ENCODE data around the gene GNG11. TPM values are rescaled to one million over a fixed set of nuclear protein-coding genes. Genes with fewer than 3 reads are reported as not detected.

Gene GNG11
- total and polyA plus RNA-seq, 2 donors (not counting 3 experiments of a cell fraction or from before 2014, with no cell fraction given): 92.3 to 208 TPM

DNA sequence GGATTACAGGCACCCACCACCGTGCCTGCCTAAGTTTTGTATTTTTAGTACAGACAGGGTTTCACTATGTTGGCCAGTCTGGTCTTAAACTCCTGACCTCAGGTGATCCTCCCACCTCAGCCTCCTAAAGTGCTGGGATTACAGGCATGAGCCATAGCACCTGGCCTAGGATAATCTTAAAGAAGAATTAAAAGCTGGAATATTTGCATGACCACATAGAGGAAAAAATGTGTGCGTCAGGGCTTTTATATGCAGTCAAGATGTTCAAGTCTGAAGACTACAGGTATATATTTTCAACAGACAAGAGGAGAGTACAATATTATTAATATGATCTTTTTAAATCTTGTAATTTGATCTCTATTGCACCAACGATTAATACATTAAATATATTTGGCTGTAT, 39.5 kb downstream of the GNG11 start:
- no TSS peak for BruUV-seq (replicated peaks)
- Histone ChIP-seq H2AFZ (ENCODE audit: low read depth, low read length) (no peak overlapping the region), H3K9ac (replicated peaks; ENCODE audit: extremely low read depth, insufficient read depth, low read length) (no peak overlapping the region), H4K20me1 (replicated peaks; ENCODE audit: control insufficient read depth, extremely low read depth, insufficient read depth, low read length) (no peaks in the 10 kb centered on the region), H3K4me2 (ENCODE audit: insufficient read depth, low read length) (no peak overlapping the region), H3K9me3 (replicated peaks; ENCODE audit: control insufficient read depth, insufficient read depth, low read length) (no peaks in the 10 kb centered on the region), H3K79me2 (ENCODE audit: control insufficient read depth, insufficient read depth, low read length) (no peaks in the 10 kb centered on the region), H3K4me3 (replicated peaks in 1 of 3; ENCODE audit: insufficient read depth in 1 of 3, low read depth in 1 of 3, low read length in 3 of 3) (no peak overlapping the region), H3K4me1 (ENCODE audit: control insufficient read depth, extremely low read depth, insufficient read depth, low read length) (peaks cover 20% of the 10 kb centered on the region), H3K27ac (ENCODE audit: insufficient read depth, low read depth, low read length) (no peak overlapping the region), H3K27me3 (ENCODE audit: control insufficient read depth in 2 of 2, insufficient read depth in 2 of 2, low read length in 2 of 2) (no peaks in the 10 kb centered on the region), H3K9me1 (replicated peaks; ENCODE audit: control insufficient read depth, extremely low read depth, insufficient read depth, low read length) (no peaks in the 10 kb centered on the region), H3K36me3 (ENCODE audit: control insufficient read depth in 2 of 2, extremely low read depth in 1 of 2, insufficient read depth in 2 of 2, low read length in 2 of 2) (no peaks in the 10 kb centered on the region)
- dilution Hi-C loops (cut with MboI; ENCODE audit: extremely low pct_ligation_motif_present, low sequenced_read_pairs): no loop called here
- TF ChIP-seq FOS (IDR thresholded peaks at IDR 0.05; ENCODE audit: borderline replicate concordance, insufficient read depth, low read length): no peak
- TF ChIP-seq POLR2A (IDR thresholded peaks at IDR 0.05; ENCODE audit: low read depth, low read length): no peak
- FAIRE-seq: no peak
- no peak for DNase-seq (ENCODE audit: low read depth, low spot score)
- intact Hi-C loops (cut with micrococcal nuclease): no loop called here
- POLR2A ChIA-PET: no interaction called here
- CTCF ChIA-PET: interaction anchor here (2.8 kb wide), 1 partner anchor 10 kb away, joined by 8 read pairs; no protein-coding TSS in a partner anchor

DNA sequence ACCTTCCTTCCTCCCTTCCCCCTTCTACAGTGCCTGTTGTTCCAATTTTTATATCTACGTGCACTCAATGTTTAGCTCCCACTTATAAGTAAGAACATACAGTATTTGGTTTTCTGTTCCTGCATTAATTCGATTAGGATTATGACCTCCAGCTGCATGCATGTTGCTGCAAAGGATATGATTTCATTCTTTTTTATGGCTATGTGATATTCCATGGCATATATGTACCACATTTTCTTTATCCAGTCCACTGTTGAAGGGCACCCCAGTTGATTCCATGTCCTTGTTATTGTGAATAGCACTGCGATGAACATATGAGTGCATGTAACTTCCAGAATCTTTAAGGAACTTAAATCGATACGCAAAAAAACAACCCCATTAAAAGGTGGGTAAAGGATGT, 42.7 kb downstream of the GNG11 start:
- Histone ChIP-seq H3K4me2 (ENCODE audit: insufficient read depth, low read length) (no peak overlapping the region), H3K9me1 (replicated peaks; ENCODE audit: control insufficient read depth, extremely low read depth, insufficient read depth, low read length) (no peaks in the 10 kb centered on the region), H3K9me3 (replicated peaks; ENCODE audit: control insufficient read depth, insufficient read depth, low read length) (no peaks in the 10 kb centered on the region), H2AFZ (ENCODE audit: low read depth, low read length) (no peak overlapping the region), H3K4me1 (ENCODE audit: control insufficient read depth, extremely low read depth, insufficient read depth, low read length) (no peaks in the 10 kb centered on the region), H4K20me1 (replicated peaks; ENCODE audit: control insufficient read depth, extremely low read depth, insufficient read depth, low read length) (no peaks in the 10 kb centered on the region), H3K4me3 (replicated peaks in 1 of 3; ENCODE audit: insufficient read depth in 1 of 3, low read depth in 1 of 3, low read length in 3 of 3) (no peak overlapping the region), H3K27ac (ENCODE audit: insufficient read depth, low read depth, low read length) (no peak overlapping the region), H3K9ac (replicated peaks; ENCODE audit: extremely low read depth, insufficient read depth, low read length) (no peak overlapping the region), H3K79me2 (ENCODE audit: control insufficient read depth, insufficient read depth, low read length) (no peaks in the 10 kb centered on the region), H3K36me3 (ENCODE audit: control insufficient read depth in 2 of 2, extremely low read depth in 1 of 2, insufficient read depth in 2 of 2, low read length in 2 of 2) (no peaks in the 10 kb centered on the region), H3K27me3 (ENCODE audit: control insufficient read depth in 2 of 2, insufficient read depth in 2 of 2, low read length in 2 of 2) (no peaks in the 10 kb centered on the region)
- dilution Hi-C loops (cut with MboI; ENCODE audit: extremely low pct_ligation_motif_present, low sequenced_read_pairs): no loop called here
- intact Hi-C loops (cut with micrococcal nuclease): no loop called here
- ChIA-PET POLR2A (no interaction called here), CTCF (no interaction called here)
- no peak for TF ChIP-seq JUN (IDR thresholded peaks at IDR 0.05; ENCODE audit: borderline replicate concordance, insufficient read depth, insufficient read length, low read depth)
- TF ChIP-seq FOS (IDR thresholded peaks at IDR 0.05; ENCODE audit: borderline replicate concordance, insufficient read depth, low read length): no peak
- TF ChIP-seq MYC (IDR thresholded peaks at IDR 0.05; ENCODE audit: low read depth, low read length): no peak
- TF ChIP-seq EZH2 (IDR thresholded peaks at IDR 0.05; ENCODE audit: borderline replicate concordance, low read depth, low read length, severe bottlenecking): no peak
- TF ChIP-seq GATA2 (IDR thresholded peaks at IDR 0.05; ENCODE audit: insufficient read depth, insufficient read length, low read depth, low read length): no peak
- TF ChIP-seq, protein P1, sequence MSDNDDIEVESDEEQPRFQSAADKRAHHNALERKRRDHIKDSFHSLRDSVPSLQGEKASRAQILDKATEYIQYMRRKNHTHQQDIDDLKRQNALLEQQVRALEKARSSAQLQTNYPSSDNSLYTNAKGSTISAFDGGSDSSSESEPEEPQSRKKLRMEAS (IDR thresholded peaks at IDR 0.05; ENCODE audit: insufficient read depth, insufficient read length): no peak
- no peak for TF ChIP-seq POLR2A (IDR thresholded peaks at IDR 0.05; ENCODE audit: low read depth, low read length)
- TF ChIP-seq, protein P2, sequence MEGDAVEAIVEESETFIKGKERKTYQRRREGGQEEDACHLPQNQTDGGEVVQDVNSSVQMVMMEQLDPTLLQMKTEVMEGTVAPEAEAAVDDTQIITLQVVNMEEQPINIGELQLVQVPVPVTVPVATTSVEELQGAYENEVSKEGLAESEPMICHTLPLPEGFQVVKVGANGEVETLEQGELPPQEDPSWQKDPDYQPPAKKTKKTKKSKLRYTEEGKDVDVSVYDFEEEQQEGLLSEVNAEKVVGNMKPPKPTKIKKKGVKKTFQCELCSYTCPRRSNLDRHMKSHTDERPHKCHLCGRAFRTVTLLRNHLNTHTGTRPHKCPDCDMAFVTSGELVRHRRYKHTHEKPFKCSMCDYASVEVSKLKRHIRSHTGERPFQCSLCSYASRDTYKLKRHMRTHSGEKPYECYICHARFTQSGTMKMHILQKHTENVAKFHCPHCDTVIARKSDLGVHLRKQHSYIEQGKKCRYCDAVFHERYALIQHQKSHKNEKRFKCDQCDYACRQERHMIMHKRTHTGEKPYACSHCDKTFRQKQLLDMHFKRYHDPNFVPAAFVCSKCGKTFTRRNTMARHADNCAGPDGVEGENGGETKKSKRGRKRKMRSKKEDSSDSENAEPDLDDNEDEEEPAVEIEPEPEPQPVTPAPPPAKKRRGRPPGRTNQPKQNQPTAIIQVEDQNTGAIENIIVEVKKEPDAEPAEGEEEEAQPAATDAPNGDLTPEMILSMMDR (IDR thresholded peaks at IDR 0.05; ENCODE audit: extremely low read depth in 1 of 2, insufficient read depth in 1 of 2, low read depth in 1 of 2, low read length in 2 of 2): no peak
- no peak for FAIRE-seq
- no peak for DNase-seq (ENCODE audit: low read depth, low spot score)
- BruUV-seq (replicated peaks): no TSS peak
